HG03571 (cell line): ENCODE measurements around the gene PRMT3.
"Not testable (repeated sequence)": the region's sequence is repeated elsewhere in the genome, so short reads cannot be mapped to it uniquely, and the experiment has no call there.

Experiments used
- ATAC-seq: cut with Tn5 transposase; IDR thresholded peaks from one replicate; pipeline ENCODE4 v1.9.1; 2021; ENCODE audit not compliant: unreplicated experiment

The PRMT3 gene

DNA sequence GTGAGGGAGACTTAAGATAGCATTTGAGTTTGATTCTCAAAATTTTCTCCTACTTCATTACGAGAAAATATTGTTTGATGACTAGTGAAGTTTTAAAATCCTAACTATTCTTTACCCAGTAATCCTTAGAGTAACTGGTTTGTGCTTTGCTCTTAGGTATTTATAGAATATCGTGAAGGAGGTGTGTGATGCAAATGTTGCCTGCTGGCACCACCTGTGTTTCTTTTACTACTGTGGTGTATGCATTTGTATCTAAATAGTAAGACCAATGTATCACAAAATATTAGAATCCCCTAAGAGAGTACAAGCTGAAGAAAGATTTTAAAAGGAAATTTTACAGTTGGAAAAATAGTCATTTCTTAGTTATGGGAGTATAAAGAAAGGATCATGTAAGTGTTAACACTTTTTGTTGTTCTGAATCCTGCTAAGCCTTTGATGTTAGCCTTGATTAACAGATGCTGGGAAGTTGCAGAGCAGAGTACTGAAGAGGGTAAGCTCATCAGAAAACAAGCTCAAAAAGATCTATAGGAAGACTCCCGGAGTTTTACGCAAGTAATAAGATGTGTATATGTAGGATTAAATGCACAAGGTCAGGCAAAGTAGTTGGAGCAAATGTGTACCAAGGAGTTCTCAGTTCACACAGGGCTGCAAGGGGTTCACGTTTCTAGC is 109.7 kb downstream of the PRMT3 start:
- no peak for ATAC-seq

GRCh38 chr11:20501252-20501651 is 113.7 kb downstream of the PRMT3 start:
- ATAC-seq, result peak; percentile 73

- ATAC-seq, result no peak
Measured at GRCh38 chr11:20501971-20502370, 114.5 kb downstream of the PRMT3 start.

DNA sequence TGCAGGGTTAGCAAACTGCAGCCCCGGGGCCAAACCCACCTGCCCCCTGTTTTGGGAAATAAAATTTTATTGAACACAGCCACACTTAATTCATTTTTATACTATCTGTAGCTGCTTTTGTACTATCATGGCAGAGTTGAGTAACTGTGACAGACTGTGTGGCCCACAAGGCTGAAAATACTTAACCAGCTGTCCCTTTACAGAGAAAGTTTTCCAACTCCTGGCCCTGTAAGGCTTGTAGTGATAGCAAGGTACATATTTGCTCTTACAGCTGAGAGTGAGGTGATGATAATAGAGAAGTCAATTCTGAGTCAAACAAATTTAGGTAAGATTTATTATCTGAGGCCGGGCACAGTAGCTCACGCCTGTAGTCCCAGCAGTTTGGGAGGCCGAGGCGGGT is 124.5 kb downstream of the PRMT3 start:
- no peak for ATAC-seq

DNA sequence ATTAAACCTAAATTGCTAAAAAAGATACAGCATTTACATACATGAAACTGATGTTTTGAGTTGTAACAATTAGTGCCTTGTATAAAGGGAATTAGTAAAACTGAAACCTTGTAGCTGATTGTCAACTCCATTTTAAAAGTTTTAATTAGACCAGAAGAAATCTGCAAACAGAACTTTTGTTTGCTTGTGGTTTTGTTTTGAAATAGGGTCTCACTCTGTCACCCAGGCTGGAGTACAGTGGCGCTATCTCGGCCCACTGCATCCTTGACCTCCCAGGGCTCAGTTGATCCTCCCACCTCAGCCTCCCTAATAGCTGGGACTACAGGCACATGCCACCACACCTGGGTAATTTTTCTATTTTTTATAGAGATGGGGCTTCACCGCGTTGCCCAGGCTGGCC is 125.4 kb downstream of the PRMT3 start:
- no peak for ATAC-seq

DNA sequence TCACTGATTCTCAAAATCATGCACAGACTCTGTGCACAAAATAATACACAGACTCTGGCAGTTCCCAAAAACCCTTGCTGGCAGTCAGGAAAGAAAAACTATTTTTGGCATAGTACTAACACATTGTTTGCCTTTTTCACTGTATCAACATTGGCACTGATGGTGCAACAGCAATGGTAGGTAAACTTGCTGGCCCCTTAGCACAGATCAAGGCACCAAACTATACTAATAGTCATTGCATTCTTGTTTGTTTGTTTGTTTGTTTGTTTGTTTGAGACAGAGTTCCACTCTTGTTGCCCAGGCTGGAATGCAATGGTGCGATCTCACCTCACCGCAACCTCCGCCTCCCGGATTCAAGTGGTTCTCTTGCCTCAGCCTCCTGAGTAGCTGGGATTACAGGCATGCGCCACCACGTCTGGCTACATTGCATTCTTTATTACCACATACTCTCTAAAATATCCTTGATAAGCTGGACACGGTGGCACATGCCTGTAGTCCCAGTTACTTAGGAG is 130.9 kb downstream of the PRMT3 start:
- no peak for ATAC-seq

- ATAC-seq, result no peak
Measured at GRCh38 chr11:20522536-20522935, 135.0 kb downstream of the PRMT3 start.

DNA sequence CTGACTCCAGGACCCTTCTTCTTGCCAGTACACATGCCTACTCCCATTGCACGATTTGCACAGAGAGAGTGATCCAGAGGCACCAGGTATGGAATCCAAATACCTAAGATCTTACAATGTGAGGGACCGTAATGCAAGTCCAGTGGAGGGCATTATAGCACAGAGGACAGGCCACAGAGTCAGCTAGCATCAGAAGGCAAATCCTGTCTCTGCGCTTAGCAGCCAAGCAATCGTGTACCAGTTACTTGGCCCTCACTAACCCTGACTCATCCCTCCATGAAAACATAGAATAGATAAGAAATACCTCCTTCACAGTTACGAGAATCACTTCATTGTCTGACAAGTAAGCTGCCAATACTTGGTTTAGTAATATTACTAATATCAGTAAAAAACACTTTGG is 142.2 kb downstream of the PRMT3 start:
- ATAC-seq, result no peak

DNA sequence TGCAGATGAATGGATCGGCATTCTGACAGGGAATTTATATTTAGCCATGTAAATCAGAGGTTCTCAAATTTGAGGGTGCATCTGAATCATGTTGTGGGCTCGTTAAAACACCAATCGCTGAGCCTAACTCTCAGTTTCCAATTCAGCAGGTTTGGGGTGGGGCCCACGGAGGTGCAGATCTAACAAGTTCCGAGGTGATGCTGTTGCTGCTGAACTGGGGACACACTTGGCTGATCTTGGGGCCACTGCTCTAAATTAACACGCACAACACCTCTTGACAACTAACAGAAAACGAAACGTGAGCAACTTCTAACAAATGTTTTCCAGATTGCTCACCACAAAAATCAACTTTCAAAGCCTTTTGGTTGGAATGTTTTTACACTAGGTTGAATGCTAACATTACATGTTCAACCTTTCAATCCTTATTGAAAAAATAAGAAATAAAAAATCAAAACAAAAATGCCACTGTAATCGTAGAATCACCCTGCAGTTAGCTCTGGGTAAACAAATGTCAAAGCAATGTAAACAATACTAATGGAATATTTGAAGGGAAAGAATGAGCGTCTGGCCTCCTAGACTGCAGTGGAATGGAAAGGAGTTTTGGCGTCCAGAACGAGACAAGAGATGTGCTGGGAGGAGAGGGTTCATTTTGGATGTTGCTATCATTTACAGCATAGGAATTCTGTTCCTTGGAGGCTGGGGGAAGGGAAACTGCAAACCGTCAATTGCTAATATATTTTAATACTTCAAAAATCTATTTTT is 143.6 kb downstream of the PRMT3 start:
- no peak for ATAC-seq

GRCh38 chr11:20535271-20535881 is 147.9 kb downstream of the PRMT3 start:
- no peak for ATAC-seq

DNA sequence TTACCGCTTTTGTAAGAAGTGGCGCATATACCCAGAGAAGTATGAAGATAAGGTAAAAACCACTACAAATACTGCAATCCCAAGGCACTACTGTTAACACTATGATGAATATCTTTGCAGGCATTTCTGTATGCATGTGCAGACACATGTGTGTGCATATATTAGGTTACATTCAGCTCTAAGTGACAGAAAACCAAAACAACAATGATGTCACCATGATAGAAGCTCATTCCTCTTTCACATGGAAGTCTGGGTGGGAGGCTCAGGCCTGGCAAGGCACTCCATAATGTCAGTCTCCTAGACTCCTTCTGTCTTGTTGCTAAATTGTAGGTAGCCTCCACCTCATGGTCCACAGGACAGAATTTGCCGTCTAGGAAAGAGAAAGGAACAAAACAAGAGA is 148.8 kb downstream of the PRMT3 start:
- no peak for ATAC-seq

GRCh38 chr11:20536784-20537183 is 149.3 kb downstream of the PRMT3 start:
- ATAC-seq, result no peak

- no peak for ATAC-seq
Measured at GRCh38 chr11:20541503-20541902, 154.0 kb downstream of the PRMT3 start.

DNA sequence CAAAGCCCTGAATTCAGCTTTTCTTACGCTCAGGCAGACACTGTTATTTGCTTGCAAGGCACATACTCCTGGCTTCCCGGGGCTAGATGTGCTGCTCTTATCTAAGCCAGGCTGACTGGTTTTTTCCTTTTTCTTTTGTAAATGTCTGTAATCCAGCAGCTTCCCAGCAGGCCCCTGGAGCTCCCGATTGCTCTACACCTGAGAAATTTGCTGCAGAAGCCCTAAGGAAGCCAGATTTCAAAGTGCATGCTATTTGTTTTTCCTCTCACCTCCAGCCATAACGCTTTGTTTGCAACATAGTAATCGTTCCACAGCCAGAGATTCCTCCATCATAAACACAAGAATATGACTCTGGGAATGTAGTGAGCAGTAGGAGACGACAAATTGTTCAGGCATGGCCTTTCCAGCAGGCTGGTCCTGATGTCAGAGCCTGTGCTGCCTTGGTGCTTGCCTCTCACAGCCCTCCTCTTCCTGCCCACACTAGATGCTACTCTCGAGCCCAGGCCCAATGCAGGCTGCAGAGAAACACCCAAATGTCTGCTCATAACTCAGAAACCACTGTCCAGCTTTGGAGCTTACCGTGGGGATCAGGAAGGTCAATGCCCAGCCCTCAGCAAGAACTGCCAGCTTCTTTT is 157.2 kb downstream of the PRMT3 start:
- no peak for ATAC-seq

- ATAC-seq, result no peak
Measured at GRCh38 chr11:20547411-20547810, 159.9 kb downstream of the PRMT3 start.

DNA sequence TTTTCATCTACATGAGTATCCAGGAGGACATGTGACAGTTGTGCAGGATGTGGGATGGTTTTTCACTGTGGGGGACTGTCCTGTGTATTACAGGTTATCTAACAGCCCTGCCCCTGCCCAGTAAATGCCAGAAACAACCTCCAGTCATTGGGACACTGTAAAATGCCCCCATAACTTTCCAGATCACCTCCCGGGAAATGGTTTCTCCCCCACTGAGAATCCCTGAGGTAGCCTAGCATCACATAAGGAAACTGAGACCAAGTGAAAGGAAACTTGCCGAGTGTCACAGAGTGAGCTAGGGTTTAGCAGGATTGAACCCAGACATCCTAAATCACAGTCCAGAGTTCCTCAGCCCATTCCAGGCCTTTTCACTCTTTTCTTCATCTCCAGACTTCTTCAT is 163.6 kb downstream of the PRMT3 start:
- no peak for ATAC-seq

- no peak for ATAC-seq
Measured at GRCh38 chr11:20555783-20556182, 168.3 kb downstream of the PRMT3 start.

GRCh38 chr11:20556396-20556795 is 168.9 kb downstream of the PRMT3 start:
- not testable (repeated sequence) for ATAC-seq

GRCh38 chr11:20558741-20559140 is 171.2 kb downstream of the PRMT3 start:
- no peak for ATAC-seq
